ENCODE measurements around the gene GHRH.

GHRH gene

DNA sequence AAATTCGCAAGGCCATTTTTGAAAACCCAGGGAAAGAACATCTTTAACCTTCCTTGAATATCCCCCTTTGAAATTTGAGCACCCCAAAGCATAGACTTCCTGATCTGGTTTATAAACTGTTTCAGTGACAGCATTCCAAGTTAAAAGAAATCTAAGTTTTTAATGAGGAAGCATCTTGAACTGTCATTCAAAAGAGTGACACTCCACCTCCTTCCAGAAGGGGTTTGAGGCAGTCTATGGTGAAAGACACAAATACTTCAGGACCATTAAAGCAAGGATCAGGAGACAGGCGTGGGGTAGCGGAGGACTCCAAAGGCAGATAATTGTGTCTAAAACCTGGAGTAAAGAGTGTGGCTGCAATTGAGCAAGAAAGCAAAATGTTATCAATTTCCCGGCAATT, 691 bp downstream of the GHRH start:
- no peak for DNase-seq

DNA sequence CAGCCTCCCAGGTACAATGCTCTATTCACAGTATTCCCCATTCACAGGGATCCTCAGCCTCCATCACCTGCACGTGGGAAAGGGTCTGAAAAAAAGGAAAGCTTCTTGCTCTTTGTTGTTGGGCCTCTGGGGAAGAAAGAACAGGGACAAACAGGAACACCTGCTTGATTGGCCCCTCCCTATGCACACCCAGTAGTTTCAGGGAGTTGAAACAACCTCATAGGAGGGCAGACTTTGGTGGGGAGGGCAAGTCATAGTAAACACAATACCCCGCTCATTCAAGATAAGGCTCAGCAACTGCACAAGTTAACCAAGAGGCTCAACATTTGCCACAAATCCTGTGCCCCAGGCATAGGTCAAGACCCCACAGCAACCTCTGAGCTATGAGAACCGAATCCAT, 1.7 kb downstream of the GHRH start:
- DNase-seq, result no peak

DNA sequence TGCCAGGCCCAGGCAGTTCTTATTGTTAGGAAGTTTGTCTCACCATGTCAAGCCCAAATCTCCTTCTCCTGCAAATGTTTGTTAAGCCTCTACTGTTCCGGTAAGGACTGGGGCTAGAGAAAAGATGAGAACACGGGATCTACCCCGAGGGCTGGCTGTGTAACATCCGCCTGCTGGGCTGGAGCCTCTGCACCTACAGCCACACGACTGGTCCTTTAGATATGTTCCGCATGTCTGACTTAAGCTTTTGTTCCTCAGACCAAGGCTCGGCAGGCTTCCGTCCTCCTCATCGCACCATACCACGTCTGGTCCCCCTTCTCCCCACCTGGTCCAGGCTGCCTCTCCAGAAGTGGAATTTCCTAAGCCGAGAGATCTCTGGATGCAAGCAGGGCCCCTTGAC, 2.6 kb downstream of the GHRH start:
- DNase-seq, result no peak

DNA sequence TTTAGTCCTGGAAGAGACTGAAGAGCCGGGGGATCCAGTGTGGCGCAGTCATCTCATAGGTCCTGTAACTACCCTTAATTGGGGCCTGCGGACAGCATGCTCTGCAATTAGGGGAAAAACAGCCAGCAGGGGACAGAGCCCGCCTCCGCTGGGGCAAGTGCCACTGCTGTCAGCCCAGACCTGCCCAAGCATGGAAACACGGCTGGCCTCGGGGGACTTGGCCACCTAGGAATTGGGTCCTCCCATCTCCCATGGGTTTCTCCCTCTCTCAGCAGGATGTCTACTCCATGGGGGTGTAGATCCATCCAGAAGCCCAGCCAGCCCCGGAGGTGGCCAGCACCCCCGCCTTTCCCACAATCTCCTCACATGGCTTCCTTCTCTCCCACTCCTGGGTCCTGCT, 3.6 kb downstream of the GHRH start:
- DNase-seq, result no peak

DNA sequence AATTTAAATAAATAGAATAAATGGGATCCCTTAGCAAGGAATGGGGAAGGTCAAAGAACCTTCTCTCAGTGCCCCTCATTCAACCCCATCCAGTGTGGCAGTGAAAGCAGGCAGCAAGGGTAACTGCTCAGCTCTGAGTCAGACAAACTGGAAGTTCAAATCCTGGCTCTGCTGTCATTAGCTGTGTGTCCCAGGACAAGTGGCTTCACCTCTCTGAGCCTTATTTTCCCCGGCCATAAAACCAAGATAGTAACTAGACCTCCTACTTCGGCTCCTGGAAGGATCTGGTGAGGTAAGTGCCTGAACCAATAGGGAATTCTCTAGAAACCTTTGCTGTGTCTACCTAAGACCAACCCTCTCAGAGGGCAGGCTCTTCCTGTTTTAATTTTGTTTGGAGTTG, 4.1 kb downstream of the GHRH start:
- DNase-seq, result no peak

DNA sequence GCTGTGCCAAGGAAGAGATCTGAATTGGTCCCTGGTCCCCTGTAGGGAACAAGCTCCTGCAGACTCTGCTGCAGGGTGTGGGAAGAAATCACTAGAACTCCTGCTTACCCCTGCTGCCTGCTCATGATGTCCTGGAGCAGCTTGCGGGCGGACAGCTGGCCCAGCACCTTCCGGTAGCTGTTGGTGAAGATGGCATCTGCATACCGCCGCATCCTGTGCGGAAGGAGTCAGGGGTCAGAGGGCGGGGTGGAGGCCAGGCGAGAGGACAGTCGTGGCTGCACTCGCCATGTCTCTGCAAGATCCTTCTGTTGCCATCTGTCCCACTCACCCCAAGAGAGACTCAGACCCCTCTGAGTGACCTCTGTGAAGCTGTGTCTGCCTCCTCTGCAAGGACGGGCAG, 5.3 kb downstream of the GHRH start:
- DNase-seq, result no peak

DNA sequence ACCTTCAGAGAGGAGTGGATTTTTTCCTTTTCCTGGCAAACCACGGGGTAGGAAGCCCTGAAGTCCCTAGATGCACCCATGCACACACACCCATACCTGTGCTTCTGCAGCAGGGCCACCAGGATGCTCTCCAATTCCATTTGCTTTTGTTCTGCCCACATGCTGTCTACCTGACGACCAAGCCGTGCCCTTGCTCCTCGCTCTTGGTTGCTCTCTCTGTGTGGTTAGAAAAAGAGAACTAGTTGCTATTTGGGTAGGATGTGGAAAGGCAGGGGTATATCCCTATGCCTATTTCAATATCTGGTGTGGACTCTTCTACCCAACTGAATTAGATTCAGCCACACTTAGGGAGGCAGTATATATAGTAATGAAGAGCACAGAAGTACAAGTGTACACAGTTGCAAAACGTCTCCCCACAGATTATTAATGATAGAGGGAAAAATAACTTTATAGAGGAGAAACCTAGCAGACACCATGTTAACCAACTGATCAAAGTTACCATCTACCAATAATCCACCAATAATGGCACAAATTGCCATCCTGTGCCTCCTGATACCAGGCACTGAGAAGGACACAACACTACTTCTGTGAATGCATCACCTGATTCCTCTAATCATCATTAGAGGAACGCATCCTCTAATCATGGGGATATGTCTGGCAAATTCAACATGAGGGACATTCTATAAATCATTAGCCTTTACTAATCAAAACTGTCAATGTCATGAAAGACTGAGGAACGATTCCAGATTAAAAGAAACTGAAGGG, 7.3 kb downstream of the GHRH start:
- no peak for DNase-seq

DNA sequence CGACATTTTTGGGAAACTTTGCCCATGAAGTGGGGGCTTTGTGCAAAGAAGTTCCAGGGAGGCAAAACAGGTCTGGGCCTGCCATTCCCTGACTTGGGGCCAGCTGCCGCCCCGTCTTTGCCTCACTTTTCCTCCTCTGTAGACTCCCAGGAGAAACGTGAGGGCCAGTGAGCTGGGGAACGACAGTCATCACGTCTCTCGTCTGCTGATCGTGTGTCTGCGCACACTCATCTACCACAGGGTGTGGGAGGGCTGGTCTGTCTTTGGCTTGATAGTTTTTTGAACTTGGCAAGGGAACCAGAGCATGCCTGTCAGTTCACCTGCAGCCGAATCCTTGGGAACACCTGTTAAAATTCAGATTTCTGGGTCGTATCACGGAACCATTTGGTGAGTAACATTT, 8.5 kb downstream of the GHRH start:
- DNase-seq, result no peak

DNA sequence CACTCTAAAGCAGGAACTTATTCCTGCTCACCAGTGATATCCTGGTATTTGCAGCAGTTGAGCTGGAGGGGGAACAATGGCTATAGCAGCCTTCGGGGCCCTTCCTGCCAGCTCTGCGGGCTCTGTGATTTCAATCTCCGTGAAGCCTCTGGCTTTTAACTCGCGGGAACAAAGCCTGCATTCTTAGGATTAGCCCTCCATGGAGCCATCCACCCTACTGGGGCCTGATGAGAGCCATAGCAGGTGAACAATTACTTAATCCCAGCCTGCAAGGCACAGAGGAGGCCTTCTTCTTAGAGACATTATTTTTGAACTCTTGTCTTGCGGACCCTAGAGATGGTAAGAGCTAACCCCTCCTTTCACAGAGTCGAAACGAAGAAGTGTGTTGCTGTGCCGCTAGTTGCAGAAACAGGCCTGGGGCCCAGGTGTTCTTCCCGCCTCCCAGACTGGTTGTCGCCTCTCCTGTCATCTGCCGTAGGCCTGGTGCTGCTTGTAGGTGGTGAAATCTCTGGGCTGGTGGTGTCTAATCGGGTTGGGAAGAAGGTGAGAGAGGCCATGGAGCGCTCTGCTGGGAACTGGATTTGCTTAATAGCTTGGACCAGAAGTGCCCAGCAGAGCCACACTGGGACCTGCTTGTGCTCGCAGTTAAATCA, 9.7 kb downstream of the GHRH start:
- no peak for DNase-seq

DNA sequence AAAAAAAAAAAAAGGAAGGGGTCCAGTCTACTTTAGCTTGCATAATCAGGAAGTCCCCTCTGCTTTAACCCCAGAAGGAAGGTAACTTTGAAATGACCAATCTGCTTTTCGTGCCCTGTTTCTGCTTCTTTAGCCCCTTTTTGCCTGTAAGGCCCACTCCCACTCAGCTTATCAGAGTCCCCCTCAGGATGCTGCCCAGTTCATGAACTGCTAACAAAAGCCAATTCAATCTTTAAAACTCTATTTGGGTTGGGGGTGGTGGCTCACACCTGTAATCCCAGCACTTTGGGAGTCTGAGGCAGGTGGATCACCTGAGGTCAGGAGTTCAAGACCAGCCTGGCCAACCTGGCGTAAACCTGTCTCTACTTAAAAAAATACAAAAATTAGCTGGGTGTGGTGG, 12.3 kb downstream of the GHRH start:
- DNase-seq, result no peak

DNA sequence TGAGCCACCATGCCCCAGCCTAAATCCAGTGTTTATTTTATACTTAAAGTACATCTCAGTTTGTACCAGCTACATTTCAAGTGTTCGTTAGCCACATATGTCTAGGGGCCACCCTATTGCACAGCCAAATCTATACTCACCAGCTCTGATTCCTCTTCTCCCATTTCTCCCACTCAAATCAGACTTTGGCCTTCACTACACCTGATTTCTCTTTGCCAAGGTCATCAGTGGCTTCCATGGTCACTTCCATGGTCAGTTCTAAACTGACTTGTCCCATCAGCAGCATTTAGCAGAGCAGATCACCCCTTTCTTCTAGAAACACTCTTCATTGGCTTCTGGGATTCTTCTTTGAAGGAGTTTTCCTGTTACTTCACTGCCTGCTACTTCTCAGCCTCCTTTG, 14.1 kb downstream of the GHRH start:
- no peak for DNase-seq

DNA sequence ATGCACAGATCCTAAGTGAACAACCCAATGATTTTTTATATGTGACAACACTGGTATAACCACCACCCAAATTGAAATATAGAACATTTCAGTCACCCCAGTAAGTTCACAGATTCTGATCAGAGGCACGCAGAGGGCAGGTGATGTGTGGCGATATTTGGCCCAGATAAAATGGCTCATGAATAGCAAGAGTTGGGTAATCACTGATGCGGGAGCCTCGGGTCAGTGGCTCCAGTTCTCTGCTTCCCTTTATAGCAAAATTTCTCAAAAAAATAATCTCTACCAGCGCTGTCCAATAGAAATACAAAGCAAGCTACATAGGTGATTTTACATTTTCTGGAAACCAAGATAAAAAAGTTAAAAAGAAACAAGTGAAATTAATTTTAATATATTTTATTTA, 14.9 kb downstream of the GHRH start:
- DNase-seq, result no peak

DNA sequence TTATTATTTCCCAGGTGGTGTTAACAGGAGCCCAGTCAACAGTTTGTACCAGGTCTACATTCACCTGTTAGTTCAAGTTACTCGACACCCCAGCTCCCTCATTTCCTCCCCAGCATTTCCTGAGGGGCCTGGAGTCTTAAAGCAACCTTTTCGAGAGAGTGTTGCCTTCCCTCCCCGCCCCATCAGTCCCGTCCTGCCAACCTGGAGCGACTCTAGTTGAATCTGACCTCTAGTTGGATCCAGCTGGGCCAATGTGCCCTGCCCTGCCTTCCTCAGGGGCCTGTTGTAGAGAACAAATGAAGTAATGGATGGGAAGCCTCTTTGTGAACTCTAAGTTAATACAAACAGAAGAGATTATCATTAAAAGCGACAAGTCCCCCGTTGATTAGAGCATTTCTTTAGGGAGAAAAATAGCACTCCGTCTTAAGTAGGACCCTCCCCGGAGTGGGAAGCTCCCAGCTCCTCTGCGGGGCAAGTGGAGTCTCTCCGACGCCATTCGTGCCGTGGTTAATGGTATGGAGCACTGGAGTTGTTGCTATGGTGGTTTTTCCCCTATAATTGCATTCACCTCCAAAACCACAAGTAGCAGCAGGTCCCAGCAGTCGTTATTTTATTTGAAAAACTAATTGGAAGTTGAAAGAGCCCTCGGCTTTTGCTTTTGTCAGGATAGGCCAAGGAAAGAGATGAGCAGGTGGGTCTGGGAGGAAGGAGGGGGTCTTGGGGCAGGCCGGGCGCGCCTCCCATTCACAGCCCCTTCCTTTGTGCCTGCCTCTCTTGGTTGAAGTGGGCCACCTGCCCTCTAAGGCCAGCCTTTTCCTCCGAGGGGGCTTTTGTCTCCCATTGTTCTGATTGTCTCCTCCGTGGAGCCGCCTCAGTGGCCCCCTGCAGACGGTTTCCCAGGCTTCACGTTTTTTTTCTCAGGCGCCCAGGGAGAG, 16.1 kb downstream of the GHRH start:
- DNase-seq, result no peak

DNA sequence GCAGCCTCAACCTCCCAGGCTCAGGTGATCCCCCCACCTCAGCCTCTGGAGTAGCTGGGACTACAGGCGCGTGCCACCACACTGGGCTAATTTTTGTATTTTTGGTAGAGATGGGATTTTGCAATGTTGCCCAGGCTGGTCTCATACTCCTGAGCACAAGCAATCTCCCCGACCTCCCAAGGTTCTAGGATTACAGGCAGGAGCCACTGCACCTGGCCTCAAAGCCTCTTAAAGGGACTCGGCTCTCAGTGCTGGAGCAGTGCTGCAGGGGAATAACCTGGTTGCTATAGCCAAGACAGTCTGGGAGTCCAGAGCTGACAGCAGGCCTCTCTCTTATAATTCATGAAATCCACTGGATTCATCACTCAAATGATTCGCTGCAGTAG, 17.0 kb downstream of the GHRH start:
- no peak for DNase-seq

DNA sequence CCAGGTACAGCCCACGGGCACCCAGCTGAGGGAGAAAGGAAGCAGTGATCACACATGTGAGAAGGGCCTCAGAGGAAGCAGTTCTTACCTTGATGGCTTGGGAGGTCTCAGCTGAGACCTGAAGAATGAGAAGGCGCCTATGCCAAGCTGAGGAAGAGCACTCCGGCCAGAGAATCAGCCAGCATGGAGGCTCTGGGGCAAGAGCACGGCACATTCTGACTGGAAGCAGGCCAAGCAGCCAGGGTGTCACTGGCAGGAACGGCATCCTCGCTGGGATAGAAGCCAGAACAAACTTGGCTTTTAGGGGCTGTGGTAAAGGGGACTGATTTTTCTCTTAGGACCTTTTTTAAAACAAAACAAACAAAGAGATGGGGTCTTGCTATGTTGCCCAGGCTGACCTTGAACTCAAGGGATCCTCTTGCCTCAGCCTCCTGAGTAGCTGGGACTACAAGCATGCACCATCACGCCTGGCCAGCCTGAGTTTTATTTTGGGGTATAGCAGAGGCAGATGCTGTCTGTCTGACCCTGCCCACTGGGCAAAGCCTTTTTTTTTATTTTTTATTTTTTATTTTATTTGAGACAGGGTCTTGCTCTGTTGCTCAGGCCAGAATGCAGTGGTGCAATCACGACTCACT, 17.6 kb downstream of the GHRH start:
- DNase-seq, result no peak

DNA sequence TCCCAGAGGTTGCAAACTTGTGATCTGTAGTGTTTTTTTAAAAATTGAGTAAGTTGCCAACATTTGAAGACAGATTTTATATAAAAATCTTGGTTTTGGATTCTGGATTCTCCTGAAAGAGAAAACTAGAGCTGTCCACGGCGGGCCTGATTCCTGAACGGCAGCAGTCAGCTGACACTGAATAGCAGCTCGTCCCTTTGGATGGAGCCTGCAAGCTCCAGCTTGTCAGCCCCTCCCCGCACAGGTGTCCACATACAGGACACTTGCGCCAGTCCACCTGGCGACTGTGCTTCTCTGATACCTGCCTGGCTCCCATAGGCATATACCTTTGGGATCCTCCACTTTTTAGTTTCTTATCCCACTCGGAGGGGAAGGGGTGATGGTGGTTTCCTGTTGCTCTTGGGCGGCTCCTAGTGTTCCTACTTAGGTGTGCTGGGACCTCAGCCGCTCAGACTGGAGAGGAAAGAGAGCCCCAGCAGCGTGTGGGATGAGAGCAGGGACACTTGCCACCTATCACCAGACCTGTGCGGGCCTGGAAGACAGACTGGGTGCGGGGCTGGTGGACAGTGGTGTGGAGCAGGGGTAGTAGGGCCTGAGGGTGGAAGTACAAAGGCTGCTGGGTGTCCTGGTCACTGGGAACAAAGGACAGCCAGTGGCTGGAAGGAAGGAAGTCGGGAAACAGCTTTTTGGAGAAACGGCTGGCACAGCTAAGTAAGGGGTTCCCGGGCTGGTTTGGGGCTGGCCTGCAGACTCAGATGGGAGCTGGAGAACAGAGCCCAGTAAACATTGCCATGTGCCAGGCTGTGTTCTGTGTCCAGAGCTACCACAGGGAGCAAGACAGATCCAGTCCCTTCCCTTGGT, 18.3 kb downstream of the GHRH start:
- peak; percentile 10 for DNase-seq

DNA sequence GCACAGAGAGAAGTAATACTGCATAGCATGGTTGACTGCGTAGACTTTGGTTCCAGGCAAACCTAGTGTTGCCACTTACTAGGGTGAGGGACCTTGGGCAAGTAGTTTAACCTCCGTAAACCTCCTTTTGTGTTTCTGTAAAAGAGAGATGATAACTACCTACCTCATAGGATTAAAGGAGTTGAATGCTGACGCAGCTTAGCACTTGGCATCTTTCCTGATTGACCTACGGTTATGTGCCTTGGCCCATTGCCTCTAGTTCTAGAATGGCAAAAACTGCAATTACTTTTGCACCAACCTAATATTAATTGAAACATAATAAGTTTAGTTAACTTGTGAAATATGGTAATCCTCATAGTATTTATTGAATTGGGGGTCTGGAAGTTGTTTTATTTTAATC, 19.1 kb downstream of the GHRH start:
- no peak for DNase-seq

DNA sequence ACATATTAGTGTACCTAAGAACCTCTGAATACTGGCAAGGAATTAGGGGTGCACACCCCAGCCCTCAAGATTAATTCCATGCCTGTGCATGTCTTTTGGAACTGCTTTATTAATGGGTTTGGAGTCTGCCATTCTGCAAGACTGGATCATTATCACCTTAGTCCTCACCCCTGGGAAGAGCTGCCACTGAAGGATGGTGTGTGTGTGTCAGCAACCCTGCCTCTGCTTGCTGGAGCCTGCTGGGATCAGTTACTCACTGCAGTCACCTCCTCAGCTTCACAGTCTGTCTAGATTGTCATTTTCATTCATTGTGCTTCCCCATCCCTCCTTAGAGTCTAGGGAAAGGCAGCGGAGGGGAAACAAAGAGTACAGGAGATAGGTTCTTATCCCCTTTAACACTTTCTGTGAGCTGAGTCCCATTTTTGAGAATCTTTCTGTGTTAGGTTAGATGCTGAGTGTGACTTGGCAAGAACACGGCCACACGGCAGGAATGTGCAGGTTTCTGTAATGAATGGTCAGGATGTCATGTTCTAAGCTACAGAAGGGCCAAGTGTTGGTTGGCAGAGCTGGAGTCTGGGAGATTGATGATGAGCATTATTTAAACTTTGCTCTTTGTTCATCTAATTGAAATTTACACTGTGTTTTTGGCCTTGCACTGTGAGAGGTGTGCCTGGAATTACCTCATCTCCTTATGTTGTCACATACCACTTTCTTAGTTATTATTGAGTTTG, 21.1 kb downstream of the GHRH start:
- DNase-seq, result no peak

DNA sequence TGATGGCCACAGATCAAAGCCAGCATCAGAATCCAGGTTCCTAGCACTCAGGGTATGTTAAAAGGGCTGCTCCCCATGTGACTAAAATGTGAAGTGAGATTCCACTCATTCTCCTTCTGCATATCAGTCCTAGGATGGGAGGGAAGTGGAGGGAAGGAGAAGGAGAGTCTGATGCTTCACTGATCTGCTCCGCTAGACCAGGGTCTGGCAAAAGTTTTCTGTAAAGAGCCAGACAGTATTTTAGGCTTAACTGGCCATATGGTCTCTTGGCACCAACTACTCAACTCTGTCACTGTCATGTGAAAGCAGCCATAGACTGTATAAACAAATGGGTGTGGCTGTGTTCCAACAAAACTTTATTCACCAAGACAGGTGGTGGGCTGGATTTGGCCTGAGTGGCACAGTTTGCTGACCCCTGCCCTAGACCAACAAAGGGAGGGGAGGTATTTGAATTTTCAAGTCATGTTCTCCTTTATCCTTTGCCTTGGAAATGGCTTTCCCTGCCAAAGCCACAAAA, 22.6 kb downstream of the GHRH start:
- DNase-seq, result no peak

DNA sequence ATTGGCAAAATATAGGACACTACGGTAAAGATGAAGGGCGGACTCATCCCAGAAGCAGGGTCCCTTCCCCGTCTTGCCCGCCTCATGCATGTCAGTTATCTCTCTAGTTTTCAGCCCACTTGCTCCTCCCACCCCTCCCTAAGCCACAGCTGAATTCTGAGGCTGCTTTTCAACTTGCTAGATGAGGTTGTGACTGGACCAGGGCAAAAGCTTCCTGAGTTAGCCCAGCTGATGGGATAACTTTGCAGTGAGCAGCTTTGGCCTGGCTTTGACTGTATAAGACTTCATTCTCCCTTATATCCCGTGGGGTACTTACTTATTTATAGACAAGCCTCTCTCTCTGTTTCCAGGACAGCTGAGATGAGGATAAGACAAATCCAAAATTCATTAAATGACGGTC, 23.2 kb downstream of the GHRH start:
- no peak for DNase-seq

DNA sequence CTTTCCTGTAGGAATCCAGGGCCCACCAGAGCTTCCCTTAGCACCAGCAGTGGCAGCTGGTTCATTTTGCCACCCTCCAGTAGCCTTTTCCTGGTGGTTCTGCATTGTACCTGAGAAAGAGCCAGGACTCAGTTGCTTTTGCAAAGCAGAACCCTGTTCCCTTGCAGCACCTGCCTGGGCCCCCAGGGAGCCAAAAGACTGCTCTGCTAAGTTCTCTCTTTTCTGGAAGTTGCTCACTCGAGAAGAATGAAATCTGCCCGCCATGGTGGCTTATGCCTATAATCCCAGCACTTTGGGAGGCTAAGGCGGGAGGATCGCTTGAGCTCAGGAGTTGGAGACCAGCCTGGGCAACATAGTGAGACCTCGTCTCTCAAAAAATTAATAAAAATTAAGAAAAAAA, 24.0 kb downstream of the GHRH start:
- no peak for DNase-seq

Data from hematopoietic multipotent progenitor cell treated with erythropoietin and hydrocortisone succinate and interleukin-3 and kit ligand, for 4 days (in vitro differentiated cells).